GM11168 (cell line): ENCODE measurements around the gene CD40.

Experiments
- in situ Hi-C: fragments of 300-500 bp; cut with MboI; formaldehyde crosslinking; loops from one replicate; pipeline ENCODE4 v1.12.0; 2022; ENCODE audit warnings: low sequenced_read_pairs; ENCODE audit not compliant: unreplicated experiment

Gene CD40

DNA sequence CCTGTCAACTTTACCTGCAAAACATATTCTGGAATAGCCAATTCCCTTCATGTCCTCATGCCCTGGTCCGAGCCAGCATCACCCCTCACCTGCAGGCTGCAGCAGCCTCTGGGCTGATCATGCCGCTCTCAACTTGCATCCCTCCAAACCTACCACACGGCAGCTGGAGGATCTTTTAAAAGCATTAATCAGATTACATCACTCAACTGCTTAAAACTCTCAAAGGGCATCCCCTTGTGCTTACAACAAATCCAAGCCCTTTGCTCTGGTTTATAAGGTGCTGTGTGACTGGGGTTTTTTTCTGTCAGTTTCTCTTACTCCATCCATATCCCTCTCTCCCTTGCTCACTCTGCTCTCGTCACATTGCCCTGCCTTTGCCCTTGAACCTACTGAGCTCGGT, 24.0 kb downstream of the CD40 start:
- in situ Hi-C loops = no loop called here

DNA sequence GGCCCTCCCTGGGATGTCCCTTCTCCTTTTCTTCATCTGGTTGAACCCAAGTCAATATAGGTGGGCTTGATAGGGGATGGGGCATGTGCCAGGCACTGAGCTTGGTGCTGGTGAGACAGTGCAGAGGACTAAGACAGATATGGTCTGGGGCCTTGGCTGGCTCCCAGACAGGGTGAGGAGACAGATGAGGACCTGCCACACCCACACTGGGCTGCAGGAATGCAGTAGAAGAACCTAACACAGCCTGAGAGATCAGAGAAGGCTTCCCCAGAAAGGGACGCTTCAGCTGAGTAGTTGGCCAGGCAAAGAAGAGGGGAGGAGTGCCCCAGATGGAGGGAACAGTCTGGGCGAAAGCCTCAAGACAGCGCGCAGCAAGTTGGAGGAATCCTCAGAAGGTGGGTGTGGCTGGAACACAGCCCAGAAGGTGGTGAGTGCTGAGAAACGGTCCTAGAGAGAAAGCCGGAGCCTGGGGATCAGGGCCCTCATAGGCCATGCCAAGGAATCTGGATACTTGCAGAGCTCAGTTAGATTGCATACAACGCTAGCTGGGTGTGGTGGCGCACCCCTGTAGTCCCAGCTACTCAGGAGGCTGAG, 26.4 kb downstream of the CD40 start:
- in situ Hi-C loops = no loop called here

DNA sequence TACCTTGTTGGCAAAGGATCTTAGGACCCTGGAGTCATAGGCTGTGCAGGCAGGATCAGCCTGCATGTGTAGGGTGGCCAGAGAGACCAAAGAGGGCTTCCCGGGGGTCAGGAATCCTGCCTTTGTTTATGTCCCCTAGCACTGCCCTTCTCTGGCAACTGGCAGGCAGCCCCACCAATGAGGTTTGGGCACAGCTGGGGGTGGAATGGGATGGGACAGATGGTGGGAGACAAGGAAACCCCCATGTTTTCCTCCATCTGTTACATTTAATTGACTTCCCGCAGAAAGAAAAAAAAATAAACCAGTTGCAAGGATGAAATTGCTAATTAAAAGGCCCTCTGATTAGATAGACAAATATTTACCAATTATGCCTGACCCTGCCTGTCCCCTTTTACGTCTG, 27.6 kb downstream of the CD40 start:
- in situ Hi-C loops = no loop called here

DNA sequence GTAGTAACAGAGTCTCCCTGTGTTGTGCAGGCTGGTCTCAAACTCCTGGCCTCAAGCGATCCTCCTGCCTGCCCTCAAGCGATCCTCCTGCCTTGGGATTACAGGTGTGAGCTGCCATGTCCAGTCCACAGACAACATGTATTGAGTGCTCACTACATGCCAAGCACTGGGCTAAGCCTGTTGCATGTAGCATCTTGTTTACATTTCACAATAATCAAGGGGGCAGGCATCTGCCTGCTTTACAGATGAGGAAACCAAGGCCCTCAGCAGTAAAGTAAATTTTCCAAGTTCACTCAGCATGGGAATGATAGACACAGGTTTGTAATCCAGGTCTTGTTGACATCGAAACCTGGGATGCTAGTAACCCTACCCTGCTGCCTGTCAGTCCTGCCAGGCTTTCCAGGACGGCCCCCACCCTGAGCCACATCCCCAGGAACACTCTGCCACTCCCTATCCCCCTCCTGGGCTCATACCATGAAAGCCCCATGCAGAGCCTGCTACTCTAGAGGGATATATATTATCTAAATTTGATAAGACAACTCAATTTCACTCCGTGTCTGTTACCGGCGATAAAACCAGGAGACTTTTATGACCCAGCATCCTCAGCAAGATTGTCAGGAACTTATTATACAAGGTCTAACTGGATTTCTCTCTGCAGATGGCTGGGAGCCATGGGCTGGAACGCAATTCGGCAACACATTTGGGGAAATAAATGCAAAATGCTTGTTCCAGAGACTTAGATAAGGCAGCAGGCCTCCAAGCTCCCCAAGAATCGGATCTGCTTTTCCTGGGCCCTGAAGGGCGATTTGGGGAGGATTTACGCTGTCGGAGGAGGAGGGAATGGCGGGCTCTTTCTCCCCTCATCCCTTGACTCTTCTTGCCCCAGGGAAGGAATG, 30.4 kb downstream of the CD40 start:
- in situ Hi-C loops = no loop called here

DNA sequence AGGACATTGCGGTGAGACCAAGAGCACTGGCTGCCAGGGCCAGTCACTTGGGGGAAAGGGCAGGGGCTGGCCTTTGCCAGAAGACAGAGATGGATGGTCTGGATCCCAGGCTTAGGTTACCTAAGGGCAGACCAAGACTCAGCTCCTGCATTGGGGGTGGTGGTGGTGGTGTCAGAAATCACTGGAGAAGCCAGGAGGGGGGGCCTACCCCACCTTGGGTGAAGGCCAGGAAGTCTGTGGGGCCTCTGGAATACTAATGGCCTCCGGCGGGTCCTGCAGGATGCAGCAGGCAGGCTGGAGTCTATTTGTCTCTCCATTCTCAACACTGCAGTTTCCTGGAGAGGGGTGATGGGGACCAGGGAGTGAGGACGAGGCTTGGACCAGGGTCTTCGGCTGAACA, 32.8 kb downstream of the CD40 start:
- in situ Hi-C loops = no loop called here

DNA sequence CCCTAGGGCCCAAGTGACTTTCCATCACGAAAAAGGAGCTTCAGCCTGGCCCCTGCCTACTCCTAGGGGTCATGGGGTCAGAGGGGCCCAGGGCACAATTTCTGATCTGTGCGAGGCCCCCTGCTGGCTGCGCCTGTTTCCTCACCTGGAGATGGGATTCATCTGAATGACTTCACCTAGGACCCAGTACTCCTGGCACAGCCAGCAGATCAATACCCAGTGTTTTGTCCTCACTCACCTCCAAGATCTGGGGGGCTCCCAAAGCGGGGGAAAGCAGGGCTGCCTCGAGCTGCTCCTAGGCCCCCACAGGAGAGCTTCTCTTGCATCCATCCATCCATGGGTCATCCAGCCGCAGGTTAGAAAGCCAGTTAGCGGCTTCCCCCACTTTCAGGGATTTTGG, 33.8 kb downstream of the CD40 start:
- in situ Hi-C loops = no loop called here

DNA sequence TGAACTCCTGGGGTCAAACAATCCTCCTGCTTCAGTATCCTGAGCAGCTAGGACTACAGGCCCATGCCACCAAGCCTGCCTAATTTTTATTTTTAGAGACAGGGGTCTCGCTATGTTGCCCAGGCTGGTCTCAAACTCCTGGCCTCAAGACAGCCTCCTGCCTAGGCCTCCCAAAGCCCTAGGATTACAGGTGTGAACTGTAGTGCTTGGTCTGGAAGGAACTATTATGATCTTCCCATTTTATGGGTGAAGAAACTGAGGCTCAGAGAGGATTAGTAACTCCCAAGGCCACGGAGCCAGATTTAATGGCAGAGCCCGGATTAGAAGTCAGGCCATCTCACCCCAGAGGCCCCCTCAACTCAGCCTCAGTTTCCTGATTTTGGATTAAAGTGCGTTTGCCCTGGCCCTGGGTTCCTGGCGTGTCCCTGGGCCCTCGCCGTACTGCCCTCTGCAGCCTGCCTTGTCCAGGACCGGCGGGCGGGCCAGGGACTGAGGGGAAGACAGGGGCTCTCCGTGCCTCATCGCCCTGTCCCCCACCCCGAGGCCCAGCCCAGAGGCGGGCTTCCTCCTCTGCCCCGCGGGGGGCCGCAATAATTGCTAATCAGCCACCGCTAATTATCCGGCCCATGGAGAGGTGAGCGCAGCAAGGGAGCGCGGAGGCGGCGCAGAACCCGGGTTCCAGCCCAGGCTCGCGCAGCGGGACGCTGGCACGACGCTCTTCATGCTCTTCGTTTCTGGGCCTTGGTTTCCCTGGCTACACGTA, 34.9 kb downstream of the CD40 start:
- in situ Hi-C loops = no loop called here

DNA sequence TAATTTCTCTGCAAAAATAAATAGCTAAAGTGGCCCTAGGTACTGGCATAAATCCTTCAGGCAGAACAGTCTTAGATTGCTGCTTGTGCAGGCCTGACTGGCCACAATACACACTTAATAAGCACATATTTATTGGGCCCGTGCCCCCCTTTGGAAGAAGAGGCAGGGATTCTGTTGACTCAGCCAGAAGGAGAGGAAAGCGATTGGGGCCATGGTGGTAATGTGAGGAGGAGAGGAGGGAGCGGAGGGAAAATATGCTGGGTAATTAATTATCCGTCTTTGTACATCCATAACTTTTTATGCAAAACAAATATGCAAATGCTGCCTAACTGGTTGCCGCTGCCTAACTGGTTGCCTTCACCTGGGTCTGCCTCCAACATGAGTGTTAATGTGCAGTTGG, 36.2 kb downstream of the CD40 start:
- in situ Hi-C loops = no loop called here

DNA sequence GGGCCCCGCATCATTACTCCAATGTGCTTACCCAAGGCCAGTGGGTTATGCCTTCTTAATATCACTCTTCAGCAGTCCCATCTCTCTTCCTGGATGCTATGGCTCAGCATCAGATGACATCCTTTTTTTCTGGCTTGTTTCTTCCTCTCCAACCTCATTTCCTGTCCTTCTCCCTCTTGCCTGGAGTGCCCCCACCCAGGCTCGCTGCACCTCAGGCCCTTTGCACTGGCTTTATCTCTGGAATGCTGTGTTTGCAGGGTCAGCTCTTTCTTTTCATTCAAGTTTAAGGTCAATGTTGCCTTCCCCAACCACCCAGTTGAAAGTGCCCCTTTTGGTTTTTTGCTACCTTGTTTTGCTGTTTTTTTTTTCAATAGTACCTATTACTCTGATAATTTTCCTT, 36.7 kb downstream of the CD40 start:
- in situ Hi-C loops = no loop called here

DNA sequence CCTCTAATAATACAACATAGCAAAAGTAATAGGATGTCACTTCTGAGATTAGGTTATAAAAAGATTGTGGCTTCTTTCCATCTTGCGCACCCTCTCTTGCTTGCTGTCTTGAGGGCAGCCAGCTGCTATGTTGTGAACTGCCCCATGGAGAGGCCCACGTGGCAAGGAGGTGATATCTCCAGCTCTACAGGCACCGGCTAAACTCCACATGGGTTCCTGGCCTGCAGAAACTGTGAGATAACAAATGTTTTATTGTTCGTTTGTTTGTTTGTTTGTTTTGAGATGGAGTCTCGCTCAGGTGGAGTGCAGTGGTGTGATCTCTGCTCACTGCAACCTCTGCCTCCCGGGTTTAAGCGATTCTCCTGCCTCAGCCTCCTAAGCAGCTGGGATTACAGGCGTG, 38.0 kb downstream of the CD40 start:
- in situ Hi-C loops = no loop called here

DNA sequence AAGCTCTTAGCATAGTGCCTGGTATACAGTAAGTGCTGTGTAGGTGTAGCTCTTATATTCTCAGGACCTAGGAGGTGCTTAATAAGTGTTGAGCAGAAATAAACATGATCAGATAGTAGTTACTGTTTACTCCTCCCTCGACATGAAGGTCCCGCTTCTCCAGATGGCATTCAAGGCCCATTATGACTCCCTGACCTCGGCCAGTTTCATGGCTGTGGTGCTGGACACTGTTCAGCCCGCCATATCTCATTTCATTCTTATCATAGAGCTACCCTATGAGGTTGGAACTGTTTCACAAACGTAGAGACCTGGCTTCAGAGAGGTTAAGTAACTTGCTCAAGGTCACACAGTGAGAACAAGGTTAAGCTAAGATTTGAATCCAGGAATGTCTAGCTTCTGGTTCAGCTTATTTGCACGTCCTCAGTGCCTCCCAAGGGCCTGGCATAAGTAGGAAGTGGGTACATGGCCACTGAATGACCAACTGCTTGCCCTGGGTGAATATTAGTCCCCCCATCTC, 39.0 kb downstream of the CD40 start:
- in situ Hi-C loops = no loop called here

DNA sequence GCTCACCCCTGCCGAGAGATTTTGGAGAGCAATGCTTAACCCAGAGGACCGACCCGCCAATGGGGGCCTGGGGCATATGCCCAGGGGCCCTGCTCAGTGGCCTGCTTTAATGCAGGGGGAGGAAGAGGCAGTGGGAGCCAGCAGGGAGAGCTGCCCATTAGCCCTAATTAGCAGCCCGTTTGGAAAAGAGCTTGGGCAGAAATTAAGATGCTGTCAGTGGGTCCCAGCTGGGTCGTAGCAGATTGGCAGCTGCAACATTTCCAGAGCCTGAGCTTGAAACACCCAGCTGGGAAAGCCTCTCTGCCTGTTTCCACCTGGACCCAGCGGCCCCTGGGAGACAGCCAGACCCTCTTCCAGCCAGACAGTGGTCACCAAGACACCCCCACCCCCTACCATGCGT, 39.5 kb downstream of the CD40 start:
- in situ Hi-C loops = no loop called here

DNA sequence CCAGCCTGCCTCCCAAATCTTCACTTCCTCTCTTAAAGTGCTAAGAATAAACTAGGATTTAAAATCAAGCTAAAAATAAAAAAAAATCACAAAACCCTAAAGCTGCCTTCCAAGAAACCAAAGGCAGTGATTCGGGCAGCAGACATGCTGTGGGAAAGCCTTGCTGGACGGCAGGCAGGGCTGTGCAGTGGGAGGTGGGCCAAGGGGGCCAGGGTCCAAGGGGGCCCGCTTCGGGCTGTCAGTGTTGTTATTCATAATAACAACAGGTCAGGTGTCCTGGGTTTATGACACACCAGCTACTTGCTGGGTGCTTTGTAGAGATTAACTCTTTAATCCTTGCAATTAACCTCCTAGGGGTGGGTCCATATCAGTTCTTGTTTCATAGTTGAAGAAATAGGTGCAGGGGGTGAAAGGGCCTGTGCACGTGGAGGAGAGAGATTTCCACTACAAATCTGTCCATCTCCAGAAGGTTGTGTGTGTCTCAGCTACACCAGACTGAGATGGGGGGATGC, 40.4 kb downstream of the CD40 start:
- in situ Hi-C loops = no loop called here

DNA sequence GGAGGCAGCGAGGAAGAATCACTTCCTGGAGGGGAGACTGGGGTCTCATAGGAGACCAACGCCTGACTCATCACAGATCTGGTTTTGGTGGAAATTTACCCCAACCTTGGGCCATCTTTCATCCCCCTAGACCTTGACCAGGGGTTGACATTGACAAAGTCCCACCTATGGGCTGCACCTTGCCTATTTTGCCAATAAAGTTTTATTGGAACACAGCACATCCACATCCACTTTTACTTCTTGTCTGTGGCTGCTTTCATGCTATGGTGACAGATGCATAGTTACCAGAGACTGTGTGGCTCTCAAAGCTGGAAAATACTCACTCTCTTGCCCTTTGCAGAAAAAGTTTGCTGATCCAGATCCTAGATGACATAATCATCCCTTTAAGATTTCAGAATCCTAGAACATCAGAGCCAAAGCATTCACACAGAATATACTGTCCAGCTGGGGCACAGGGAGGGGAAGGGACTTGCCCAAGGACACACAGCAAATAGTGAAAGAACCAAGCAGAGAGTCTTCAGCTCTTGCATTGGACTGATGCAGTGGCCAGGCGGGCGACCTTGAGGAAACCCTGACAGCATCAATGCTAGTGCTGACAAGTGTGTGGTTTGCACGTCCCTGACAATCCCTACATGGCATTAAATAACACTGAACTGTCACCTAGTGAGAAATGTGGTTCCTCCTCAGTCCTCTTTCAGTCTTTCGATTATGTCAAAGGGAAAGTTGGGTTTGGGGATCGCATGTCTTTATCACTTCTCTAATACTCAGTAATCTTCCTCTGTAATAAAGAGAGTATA, 41.2 kb downstream of the CD40 start:
- in situ Hi-C loops = no loop called here

DNA sequence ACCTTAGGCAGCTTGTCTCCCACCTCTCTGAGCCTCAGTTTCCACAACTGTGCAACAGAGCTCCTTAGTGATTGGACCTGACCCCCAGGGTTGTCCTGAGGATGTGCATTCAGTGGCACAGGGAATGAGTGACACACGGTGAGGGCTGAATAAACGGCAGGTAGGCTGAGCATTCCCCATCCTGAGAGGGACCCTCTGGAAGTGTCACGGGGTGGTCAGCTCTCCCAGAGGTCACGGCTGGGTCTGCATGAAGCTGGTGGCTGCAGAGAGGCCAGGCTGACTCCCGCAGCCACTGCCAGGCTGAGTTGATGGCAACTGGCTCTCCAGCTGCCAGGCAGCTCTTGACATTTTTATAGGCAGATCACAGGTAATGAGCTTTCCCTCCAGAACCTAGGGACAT, 42.5 kb downstream of the CD40 start:
- in situ Hi-C loops = no loop called here

DNA sequence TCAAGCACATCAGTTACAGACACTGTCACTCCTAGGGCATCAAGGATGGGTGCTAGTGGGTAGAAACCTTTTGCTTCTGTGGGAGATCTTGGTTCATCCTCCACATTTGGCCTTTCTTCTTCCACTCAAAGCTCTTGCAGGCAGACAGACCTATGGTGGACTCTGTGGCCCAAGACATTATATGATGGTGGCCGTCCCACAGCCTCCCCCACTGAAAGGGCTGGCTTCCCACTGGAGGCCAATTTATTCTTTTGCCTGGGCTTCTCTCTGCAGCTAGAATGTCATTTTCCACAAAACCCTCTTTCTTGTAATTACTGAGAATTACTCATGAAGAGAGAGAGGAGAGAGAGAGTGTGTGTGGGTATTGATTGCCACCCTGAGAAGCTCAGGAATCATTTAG, 43.8 kb downstream of the CD40 start:
- in situ Hi-C loops = no loop called here

DNA sequence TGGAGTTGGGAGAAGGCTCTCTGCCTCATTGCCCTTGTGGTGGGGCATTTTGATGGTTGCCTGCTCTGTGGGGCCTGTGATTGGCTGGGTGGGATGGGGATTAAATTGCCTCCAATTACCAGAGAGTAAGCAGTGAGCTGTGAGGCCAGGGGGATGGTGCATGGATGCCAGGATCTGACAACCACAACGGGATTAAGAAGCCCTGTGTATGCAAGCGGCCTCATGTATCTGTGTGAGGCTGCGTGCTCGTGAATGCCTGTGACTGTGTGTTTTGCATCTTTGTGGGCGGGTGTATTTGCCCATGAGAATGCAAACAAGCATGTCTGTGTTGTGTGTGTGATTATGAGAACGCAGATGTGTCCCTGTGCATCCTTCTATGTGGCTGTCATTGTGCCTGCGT, 46.1 kb downstream of the CD40 start:
- in situ Hi-C loops = no loop called here

DNA sequence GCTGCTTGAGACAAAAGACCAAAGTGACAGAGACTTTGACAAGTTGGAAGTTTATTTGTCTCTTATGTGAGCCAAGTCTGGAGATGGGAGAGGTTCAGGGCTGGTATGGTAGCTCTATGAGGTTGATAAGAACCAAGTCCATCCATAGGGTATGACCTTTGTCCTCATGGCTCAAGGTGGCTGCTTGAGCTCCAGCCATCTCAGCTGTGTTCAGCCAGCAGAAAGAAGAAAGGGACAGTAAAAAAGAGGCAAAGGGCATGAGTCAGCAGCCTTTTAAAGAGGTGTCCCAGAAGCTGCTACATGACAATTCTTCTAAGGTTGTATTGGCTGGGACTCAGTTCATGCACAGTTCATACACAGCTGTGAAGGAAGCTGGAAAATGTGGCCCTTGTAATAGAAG, 49.0 kb downstream of the CD40 start:
- in situ Hi-C loops = no loop called here

DNA sequence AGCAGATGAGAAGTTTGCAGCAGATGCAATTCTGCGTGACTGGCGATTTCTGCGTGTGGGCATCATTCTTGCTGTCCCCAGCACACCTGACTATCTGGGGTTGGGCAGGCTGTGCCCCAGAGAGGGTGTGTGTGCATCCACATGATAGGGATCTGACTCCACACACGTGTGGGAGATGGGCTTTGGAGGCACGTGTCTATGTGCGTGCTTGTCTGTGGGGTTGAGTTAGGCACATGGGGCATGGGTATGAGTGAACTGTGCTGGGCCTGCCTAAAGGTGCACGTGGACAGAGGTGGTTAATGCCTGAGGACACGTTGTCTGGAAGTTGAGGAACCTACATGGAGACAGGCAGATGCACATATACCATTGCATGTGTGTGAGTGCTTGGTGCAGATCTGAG, 50.3 kb downstream of the CD40 start:
- in situ Hi-C loops = no loop called here
